ENCODE data around the gene UBAC2. TPM values are rescaled to one million over a fixed set of nuclear protein-coding genes. Genes with fewer than 3 reads are reported as not detected.
"Not testable (repeated sequence)": the region's sequence is repeated elsewhere in the genome, so short reads cannot be mapped to it uniquely, and the experiment has no call there.

UBAC2 gene
- polyA plus RNA-seq, 4 donors, result 56.2 to 92.6 (median 76.0) TPM

- H3K4me1 ChIP-seq (ENCODE audit: control insufficient read depth in 3 of 3, insufficient read depth in 2 of 3, low read depth in 1 of 3, low read length in 2 of 3), result peaks cover 0 to 15% (median 7%) of the 10 kb centered on the region in 3 donors
- peak in 1 of 2 donors; percentile 18 for DNase-seq
- 51 to 62% (median 56%) methylated on average over 13 of the region's 13 CpGs for WGBS, 3 donors
- H3K27me3 ChIP-seq (ENCODE audit: control insufficient read depth in 3 of 3, insufficient read depth in 3 of 3, low read length in 3 of 3), result no peaks in the 10 kb centered on the region
- no peak for FAIRE-seq
- no peak overlapping the region for H3K4me3 ChIP-seq (ENCODE audit: low read depth in 1 of 3, low read length in 3 of 3)
- H3K36me3 ChIP-seq (ENCODE audit: control insufficient read depth in 3 of 3, insufficient read depth in 2 of 3, low read depth in 1 of 3, low read length in 3 of 3), result peaks cover 0 to 10% (median 2%) of the 10 kb centered on the region in 3 donors
- H3K27ac ChIP-seq (ENCODE audit: low read depth in 1 of 3, low read length in 2 of 3), result peak overlapping the region in 1 of 3 donors; percentile 30
- H3K9me3 ChIP-seq (ENCODE audit: control insufficient read depth in 2 of 2, insufficient read depth in 1 of 2, low read depth in 1 of 2, low read length in 1 of 2), result no peaks in the 10 kb centered on the region
Observed at GRCh38 chr13:99228737-99229691, 28.4 kb downstream of the UBAC2 start.

DNA sequence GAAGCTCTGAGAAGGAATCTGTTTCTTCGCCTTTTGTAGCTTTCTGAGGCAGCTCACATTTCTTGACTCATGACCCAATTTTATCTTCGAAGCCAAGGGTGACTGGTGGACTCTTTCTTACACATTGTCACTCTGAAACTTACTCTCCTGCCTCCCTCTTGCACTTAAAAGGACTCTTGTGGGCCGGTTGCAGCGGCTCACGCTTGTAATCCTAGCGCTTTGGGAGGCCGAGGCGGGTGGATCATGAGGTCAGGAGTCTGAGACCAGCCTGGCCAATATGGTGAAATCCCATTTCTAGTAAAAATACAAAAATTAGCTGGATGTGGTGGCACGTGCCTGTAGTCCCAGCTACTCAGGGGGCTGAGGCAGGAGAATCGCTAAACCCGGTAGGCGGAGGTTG, 29.9 kb downstream of the UBAC2 start:
- not testable (repeated sequence) for H3K36me3 ChIP-seq (ENCODE audit: control insufficient read depth in 3 of 3, insufficient read depth in 2 of 3, low read depth in 1 of 3, low read length in 3 of 3); H3K4me3 ChIP-seq (ENCODE audit: low read depth in 1 of 3, low read length in 3 of 3); DNase-seq; H3K27me3 ChIP-seq (ENCODE audit: control insufficient read depth in 3 of 3, insufficient read depth in 3 of 3, low read length in 3 of 3); H3K9me3 ChIP-seq (ENCODE audit: control insufficient read depth in 2 of 2, insufficient read depth in 1 of 2, low read depth in 1 of 2, low read length in 1 of 2); FAIRE-seq
- Histone ChIP-seq H3K4me1 (ENCODE audit: control insufficient read depth in 3 of 3, insufficient read depth in 2 of 3, low read depth in 1 of 3, low read length in 2 of 3) (peaks cover 0 to 15% (median 6%) of the 10 kb centered on the region in 3 donors), H3K27ac (ENCODE audit: low read depth in 1 of 3, low read length in 2 of 3) (peak overlapping the region in 2 of 3 donors; percentile 3 to 11)
- WGBS, 3 donors, result 83 to 89% (median 88%) methylated on average over 12 of the region's 12 CpGs

- no peak overlapping the region for H3K27ac ChIP-seq (ENCODE audit: low read depth in 1 of 3, low read length in 2 of 3)
- H3K4me1 ChIP-seq (ENCODE audit: control insufficient read depth in 3 of 3, insufficient read depth in 2 of 3, low read depth in 1 of 3, low read length in 2 of 3), result peaks cover 0 to 15% (median 5%) of the 10 kb centered on the region in 3 donors
- H3K36me3 ChIP-seq (ENCODE audit: control insufficient read depth in 3 of 3, insufficient read depth in 2 of 3, low read depth in 1 of 3, low read length in 3 of 3), result peaks cover 0 to 10% (median 2%) of the 10 kb centered on the region in 3 donors
- WGBS, 3 donors, result 58 to 81% (median 62%) methylated on average over 3 of the region's 3 CpGs
- H3K9me3 ChIP-seq (ENCODE audit: control insufficient read depth in 2 of 2, insufficient read depth in 1 of 2, low read depth in 1 of 2, low read length in 1 of 2), result no peaks in the 10 kb centered on the region
- no peaks in the 10 kb centered on the region for H3K27me3 ChIP-seq (ENCODE audit: control insufficient read depth in 3 of 3, insufficient read depth in 3 of 3, low read length in 3 of 3)
- no peak overlapping the region for H3K4me3 ChIP-seq (ENCODE audit: low read depth in 1 of 3, low read length in 3 of 3)
- DNase-seq (no peak), FAIRE-seq (no peak)
Observed at GRCh38 chr13:99230991-99231390, 30.3 kb downstream of the UBAC2 start.

DNA sequence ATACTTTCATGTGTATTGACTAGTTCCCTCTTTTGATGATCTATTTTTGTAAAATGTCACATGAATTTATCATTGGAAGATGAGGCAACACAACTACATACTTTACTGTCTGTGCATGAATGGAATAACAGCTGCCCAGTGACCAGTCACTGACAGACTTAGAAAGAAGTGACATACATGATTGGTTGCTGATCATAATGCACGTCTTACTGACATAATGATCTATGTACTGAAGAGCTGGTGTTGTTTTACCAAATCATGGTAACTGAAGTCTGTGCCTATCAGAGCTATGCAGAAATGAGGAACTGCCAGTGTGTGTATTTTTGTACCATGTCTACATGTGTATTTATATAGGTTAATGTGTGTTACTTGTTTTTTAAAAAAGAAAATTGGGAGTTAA, 31.1 kb downstream of the UBAC2 start:
- no peak for FAIRE-seq
- peak overlapping the region in 1 of 3 donors; percentile 32 for H3K27ac ChIP-seq (ENCODE audit: low read depth in 1 of 3, low read length in 2 of 3)
- H3K4me3 ChIP-seq (ENCODE audit: low read depth in 1 of 3, low read length in 3 of 3), result no peak overlapping the region
- no peaks in the 10 kb centered on the region for H3K27me3 ChIP-seq (ENCODE audit: control insufficient read depth in 3 of 3, insufficient read depth in 3 of 3, low read length in 3 of 3)
- H3K4me1 ChIP-seq (ENCODE audit: control insufficient read depth in 3 of 3, insufficient read depth in 2 of 3, low read depth in 1 of 3, low read length in 2 of 3), result peaks cover 0 to 15% (median 3%) of the 10 kb centered on the region in 3 donors
- DNase-seq, result no peak
- H3K36me3 ChIP-seq (ENCODE audit: control insufficient read depth in 3 of 3, insufficient read depth in 2 of 3, low read depth in 1 of 3, low read length in 3 of 3), result peaks cover 0 to 10% (median 2%) of the 10 kb centered on the region in 3 donors
- 41 to 67% (median 66%) methylated on average over 1 of the region's 1 CpG for WGBS, 3 donors
- no peaks in the 10 kb centered on the region for H3K9me3 ChIP-seq (ENCODE audit: control insufficient read depth in 2 of 2, insufficient read depth in 1 of 2, low read depth in 1 of 2, low read length in 1 of 2)

- DNase-seq, result peak in 1 of 2 donors; percentile 69
- Histone ChIP-seq H3K4me3 (ENCODE audit: low read depth in 1 of 3, low read length in 3 of 3) (peak overlapping the region in 1 of 3 donors; percentile 5), H3K4me1 (ENCODE audit: control insufficient read depth in 3 of 3, insufficient read depth in 2 of 3, low read depth in 1 of 3, low read length in 2 of 3) (peaks cover 0 to 3% (median 0%) of the 10 kb centered on the region in 3 donors), H3K36me3 (ENCODE audit: control insufficient read depth in 3 of 3, insufficient read depth in 2 of 3, low read depth in 1 of 3, low read length in 3 of 3) (peaks cover 4 to 12% (median 8%) of the 10 kb centered on the region in 3 donors), H3K27ac (ENCODE audit: low read depth in 1 of 3, low read length in 2 of 3) (peak overlapping the region in 2 of 3 donors; percentile 68 to 94), H3K27me3 (ENCODE audit: control insufficient read depth in 3 of 3, insufficient read depth in 3 of 3, low read length in 3 of 3) (no peaks in the 10 kb centered on the region), H3K9me3 (ENCODE audit: control insufficient read depth in 2 of 2, insufficient read depth in 1 of 2, low read depth in 1 of 2, low read length in 1 of 2) (no peaks in the 10 kb centered on the region)
- FAIRE-seq, result no peak
- 12 to 44% (median 17%) methylated on average over 8 of the region's 8 CpGs for WGBS, 3 donors
Observed at GRCh38 chr13:99237981-99238662, 37.5 kb downstream of the UBAC2 start.

- Histone ChIP-seq H3K4me3 (ENCODE audit: low read depth in 1 of 3, low read length in 3 of 3) (no peak overlapping the region), H3K27me3 (ENCODE audit: control insufficient read depth in 3 of 3, insufficient read depth in 3 of 3, low read length in 3 of 3) (no peaks in the 10 kb centered on the region), H3K36me3 (ENCODE audit: control insufficient read depth in 3 of 3, insufficient read depth in 2 of 3, low read depth in 1 of 3, low read length in 3 of 3) (peaks cover 0 to 12% (median 5%) of the 10 kb centered on the region in 3 donors), H3K27ac (ENCODE audit: low read depth in 1 of 3, low read length in 2 of 3) (no peak overlapping the region), H3K9me3 (ENCODE audit: control insufficient read depth in 2 of 2, insufficient read depth in 1 of 2, low read depth in 1 of 2, low read length in 1 of 2) (peaks cover 0 to 3% of the 10 kb centered on the region in 2 donors), H3K4me1 (ENCODE audit: control insufficient read depth in 3 of 3, insufficient read depth in 2 of 3, low read depth in 1 of 3, low read length in 2 of 3) (no peaks in the 10 kb centered on the region)
- WGBS, 3 donors, result 94 to 98% (median 97%) methylated on average over 1 of the region's 1 CpG
- DNase-seq, result no peak
- no peak for FAIRE-seq
Observed at GRCh38 chr13:99246100-99246499, 45.4 kb downstream of the UBAC2 start.

DNA sequence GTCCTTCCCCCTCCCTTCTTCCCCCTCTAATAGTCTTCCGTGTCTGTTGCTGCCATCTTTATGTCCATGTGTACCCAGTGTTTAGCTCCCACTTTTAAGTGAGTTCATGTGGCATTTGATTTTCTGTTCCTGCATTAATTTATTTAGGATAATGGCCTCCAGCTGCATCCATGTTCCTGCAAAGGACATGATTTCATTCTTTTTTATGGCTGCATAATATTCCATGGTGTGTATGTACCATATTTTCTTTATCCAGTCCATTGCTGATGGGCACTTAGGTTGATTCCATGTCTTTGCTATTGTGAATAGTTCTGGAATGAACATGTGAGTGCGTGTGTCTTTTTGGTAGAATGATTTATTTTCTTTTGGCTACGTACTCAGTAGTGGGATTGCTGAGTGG, 48.5 kb downstream of the UBAC2 start:
- H3K4me1 ChIP-seq (ENCODE audit: control insufficient read depth in 3 of 3, insufficient read depth in 2 of 3, low read depth in 1 of 3, low read length in 2 of 3); H3K4me3 ChIP-seq (ENCODE audit: low read depth in 1 of 3, low read length in 3 of 3); DNase-seq; H3K27ac ChIP-seq (ENCODE audit: low read depth in 1 of 3, low read length in 2 of 3); H3K27me3 ChIP-seq (ENCODE audit: control insufficient read depth in 3 of 3, insufficient read depth in 3 of 3, low read length in 3 of 3); H3K9me3 ChIP-seq (ENCODE audit: control insufficient read depth in 2 of 2, insufficient read depth in 1 of 2, low read depth in 1 of 2, low read length in 1 of 2); FAIRE-seq: not testable (repeated sequence)
- WGBS, 3 donors, result 95 to 98% (median 97%) methylated on average over 3 of the region's 3 CpGs
- peaks cover 0 to 12% (median 8%) of the 10 kb centered on the region in 3 donors for H3K36me3 ChIP-seq (ENCODE audit: control insufficient read depth in 3 of 3, insufficient read depth in 2 of 3, low read depth in 1 of 3, low read length in 3 of 3)

DNA sequence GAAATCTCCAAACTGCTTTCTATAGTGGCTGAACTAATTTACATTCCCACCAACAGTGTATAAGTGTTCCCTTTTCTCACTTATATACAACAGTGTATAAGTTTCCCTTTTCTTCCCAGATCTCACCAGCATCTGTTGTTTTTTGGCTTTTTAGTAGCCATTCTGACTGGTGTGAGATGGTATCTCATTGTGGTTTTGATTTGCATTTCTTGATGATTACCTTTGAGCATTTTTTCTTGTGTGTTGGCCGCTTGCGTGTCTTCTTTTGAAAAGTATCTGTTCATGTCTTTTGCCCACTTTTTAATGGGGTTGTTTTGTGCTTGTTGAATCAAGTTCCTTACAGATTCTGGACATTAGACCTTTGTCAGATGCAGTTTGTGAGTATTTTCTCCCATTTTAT, 49.0 kb downstream of the UBAC2 start:
- H3K9me3 ChIP-seq (ENCODE audit: control insufficient read depth in 2 of 2, insufficient read depth in 1 of 2, low read depth in 1 of 2, low read length in 1 of 2); H3K4me3 ChIP-seq (ENCODE audit: low read depth in 1 of 3, low read length in 3 of 3); DNase-seq; FAIRE-seq; H3K4me1 ChIP-seq (ENCODE audit: control insufficient read depth in 3 of 3, insufficient read depth in 2 of 3, low read depth in 1 of 3, low read length in 2 of 3); H3K27ac ChIP-seq (ENCODE audit: low read depth in 1 of 3, low read length in 2 of 3); H3K27me3 ChIP-seq (ENCODE audit: control insufficient read depth in 3 of 3, insufficient read depth in 3 of 3, low read length in 3 of 3): not testable (repeated sequence)
- 94 to 95% (median 95%) methylated on average over 2 of the region's 2 CpGs for WGBS, 3 donors
- peaks cover 0 to 12% (median 8%) of the 10 kb centered on the region in 3 donors for H3K36me3 ChIP-seq (ENCODE audit: control insufficient read depth in 3 of 3, insufficient read depth in 2 of 3, low read depth in 1 of 3, low read length in 3 of 3)

All from small intestine (tissue), 7 donors.